PC-3 (cell line): ENCODE results near the gene PCDHGB6. TPM values are rescaled to one million over a fixed set of nuclear protein-coding genes. Genes with fewer than 3 reads are reported as not detected.
"Not testable (repeated sequence)": the region's sequence is repeated elsewhere in the genome, so short reads cannot be mapped to it uniquely, and the experiment has no call there.

Experiments used
- ATAC-seq: fragments of 200-7000 bp; cut with Tn5 transposase; 2 replicates; pipeline ENCODE4 v1.9.1; 2020; ENCODE audit warnings: mild to moderate bottlenecking, moderate library complexity
- BruUV-seq: library from RNA; stranded (reverse); fragments of 400-500 nt; replicated peaks from 2 replicates; lab custom pipeline; 2021; lab: Mats Ljungman, UMichigan
- CTCF ChIA-PET: fragments of 300-600 bp; sonication (Branson Sonifier 250); formaldehyde crosslinking; loops from one replicate; lab custom pipeline; 2022; ENCODE audit warnings: antibody characterized with exemption; lab: Charles Lee
- POLR2A ChIA-PET: fragments of 300-600 bp; sonication (Branson Sonifier 250); formaldehyde crosslinking; loops from one replicate; lab custom pipeline; 2022; ENCODE audit warnings: antibody characterized with exemption; ENCODE audit not compliant: unreplicated experiment; lab: Charles Lee
- DNase-seq: peaks from one replicate; pipeline ENCODE4 v3.0.0-alpha.2; 2015
- H2AFZ ChIP-seq: fragments of 300-600 bp; sonication (generic); 2 replicates; pipeline ENCODE4 v1.6.0; 2016; ENCODE audit warnings: antibody characterized with exemption, low read length
- H3F3A ChIP-seq: fragments of 300-600 bp; sonication (generic); one replicate; pipeline ENCODE4 v1.6.0; 2017; ENCODE audit warnings: antibody characterized with exemption, low read length, control low read depth, mild to moderate bottlenecking; ENCODE audit not compliant: unreplicated experiment
- H3K27ac ChIP-seq: fragments of 300-600 bp; sonication (generic); 2 replicates; pipeline ENCODE4 v1.5.1; 2016; ENCODE audit warnings: mild to moderate bottlenecking, low read length
- H3K27me3 ChIP-seq: fragments of 300-600 bp; sonication (generic); 2 replicates; pipeline ENCODE4 v1.6.1; 2016; ENCODE audit warnings: low read length, mixed read lengths
- H3K36me3 ChIP-seq: fragments of 300-600 bp; sonication (generic); 2 replicates; pipeline ENCODE4 v1.6.1; 2016; ENCODE audit warnings: low read depth, mixed run types, low read length, mixed read lengths
- H3K4me1 ChIP-seq: fragments of 300-600 bp; sonication (generic); 2 replicates; pipeline ENCODE4 v1.5.1; 2016; ENCODE audit warnings: low read length; ENCODE audit not compliant: insufficient read depth
- H3K4me2 ChIP-seq: fragments of 300-600 bp; sonication (generic); 2 replicates; pipeline ENCODE4 v1.6.0; 2016; ENCODE audit warnings: low read length
- H3K4me3 ChIP-seq: fragments of 300-600 bp; sonication (generic); 2 replicates; pipeline ENCODE4 v1.5.1; 2016; ENCODE audit warnings: mild to moderate bottlenecking, low read length, mixed read lengths
- H3K79me2 ChIP-seq: fragments of 300-600 bp; sonication (generic); 2 replicates; pipeline ENCODE4 v1.6.1; 2017; ENCODE audit warnings: low read length, mixed read lengths
- H3K9ac ChIP-seq: fragments of 300-600 bp; sonication (generic); 2 replicates; pipeline ENCODE4 v1.6.0; 2016; ENCODE audit warnings: mild to moderate bottlenecking, low read length
- H3K9me2 ChIP-seq: fragments of 300-600 bp; sonication (generic); replicated peaks from 2 replicates; pipeline ENCODE4 v1.6.1; 2016; ENCODE audit warnings: mixed run types, low read length, mixed read lengths
- H3K9me3 ChIP-seq: fragments of 300-600 bp; sonication (generic); 2 replicates; pipeline ENCODE4 v1.6.1; 2016; ENCODE audit warnings: low read length, mixed read lengths
- H4K20me1 ChIP-seq: fragments of 300-600 bp; sonication (generic); 2 replicates; pipeline ENCODE4 v1.6.1; 2016; ENCODE audit warnings: low read length, mixed read lengths
- EZH2 ChIP-seq: fragments of 300-600 bp; sonication (generic); IDR thresholded peaks from one replicate; pipeline ENCODE4 v1.6.1; 2017; ENCODE audit warnings: antibody characterized with exemption, mild to moderate bottlenecking, low read length; ENCODE audit not compliant: unreplicated experiment
- EZH2phosphoT487 ChIP-seq: fragments of 300-600 bp; sonication (generic); IDR thresholded peaks from 2 replicates; pipeline ENCODE4 v1.6.1; 2018; ENCODE audit warnings: mild to moderate bottlenecking, antibody characterized with exemption, low read length, borderline replicate concordance
- intact Hi-C: fragments of 100-400 bp; cut with micrococcal nuclease; formaldehyde crosslinking; loops from 2 replicates; pipeline ENCODE4 v1.9.0; 2023
- total RNA-seq: library from RNA; depleted of rRNA; stranded (reverse); fragments of >200 nt; gene quantifications from 2 replicates; pipeline ENCODE4 v1.2.3, GENCODE V29; 2014
- TF ChIP-seq, protein P1 (sequence below): fragments of 300-600 bp; sonication (generic); conservative IDR thresholded peaks from 2 replicates; pipeline ENCODE4 v1.5.1; 2017; ENCODE audit warnings: antibody characterized with exemption, low read depth, mild to moderate bottlenecking, low read length

The PCDHGB6 gene
- total RNA-seq, 1 experiment from 2014 or later: 1.1 TPM

DNA sequence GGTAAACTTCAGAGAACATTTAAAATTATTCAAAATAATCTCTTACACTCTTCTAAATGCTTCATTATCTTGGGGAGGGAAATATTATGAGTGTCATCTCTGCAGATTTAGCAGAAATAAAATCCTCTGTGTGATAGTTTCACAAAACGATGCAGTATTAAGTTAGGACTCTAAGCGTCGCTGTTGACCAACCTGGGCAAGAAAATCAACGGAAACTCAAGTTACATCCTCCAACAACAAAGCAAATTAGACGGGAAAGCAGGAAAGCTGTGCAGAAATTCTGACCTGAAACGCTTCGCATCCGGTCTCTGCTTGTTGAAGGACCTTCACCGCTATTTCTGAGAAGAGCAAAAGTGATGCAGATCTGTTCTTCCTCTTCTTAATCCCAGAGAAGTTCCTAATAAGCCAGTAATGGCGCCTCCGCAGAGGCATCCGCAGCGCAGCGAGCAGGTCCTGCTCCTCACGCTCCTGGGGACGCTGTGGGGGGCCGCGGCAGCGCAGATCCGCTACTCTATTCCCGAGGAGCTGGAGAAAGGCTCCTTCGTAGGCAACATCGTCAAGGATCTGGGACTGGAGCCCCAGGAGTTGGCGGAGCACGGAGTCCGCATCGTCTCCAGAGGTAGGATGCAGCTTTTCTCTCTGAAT is 34.0 kb upstream of the PCDHGB6 start, which contains the start of gene PCDHGA6:
TSS of gene PCDHGA6 (plus strand) at position 219 of the 645 bp plus-strand sequence. CDS start at position 412, 193 bp downstream.
- CTCF ChIA-PET: no interaction called here
- Histone ChIP-seq H3F3A (no peaks in the 10 kb centered on the region), H4K20me1 (no peaks in the 10 kb centered on the region), H3K9me2 (no peaks in the 10 kb centered on the region), H3K27me3 (no peaks in the 10 kb centered on the region), H3K27ac (no peak within 1 kb of the TSS), H3K9ac (no peak within 1 kb of the TSS), H2AFZ (no peak within 1 kb of the TSS), H3K4me3 (no peak within 1 kb of the TSS), H3K4me2 (no peak within 1 kb of the TSS), H3K9me3 (no peaks in the 10 kb centered on the region), H3K79me2 (no peaks in the 10 kb centered on the region), H3K4me1 (no peaks in the 10 kb centered on the region), H3K36me3 (no peaks in the 10 kb centered on the region)
- POLR2A ChIA-PET: no interaction called here
- intact Hi-C loops: no loop called here
- TF ChIP-seq EZH2 (no peak), EZH2phosphoT487 (no peak)
- TF ChIP-seq, protein P1, sequence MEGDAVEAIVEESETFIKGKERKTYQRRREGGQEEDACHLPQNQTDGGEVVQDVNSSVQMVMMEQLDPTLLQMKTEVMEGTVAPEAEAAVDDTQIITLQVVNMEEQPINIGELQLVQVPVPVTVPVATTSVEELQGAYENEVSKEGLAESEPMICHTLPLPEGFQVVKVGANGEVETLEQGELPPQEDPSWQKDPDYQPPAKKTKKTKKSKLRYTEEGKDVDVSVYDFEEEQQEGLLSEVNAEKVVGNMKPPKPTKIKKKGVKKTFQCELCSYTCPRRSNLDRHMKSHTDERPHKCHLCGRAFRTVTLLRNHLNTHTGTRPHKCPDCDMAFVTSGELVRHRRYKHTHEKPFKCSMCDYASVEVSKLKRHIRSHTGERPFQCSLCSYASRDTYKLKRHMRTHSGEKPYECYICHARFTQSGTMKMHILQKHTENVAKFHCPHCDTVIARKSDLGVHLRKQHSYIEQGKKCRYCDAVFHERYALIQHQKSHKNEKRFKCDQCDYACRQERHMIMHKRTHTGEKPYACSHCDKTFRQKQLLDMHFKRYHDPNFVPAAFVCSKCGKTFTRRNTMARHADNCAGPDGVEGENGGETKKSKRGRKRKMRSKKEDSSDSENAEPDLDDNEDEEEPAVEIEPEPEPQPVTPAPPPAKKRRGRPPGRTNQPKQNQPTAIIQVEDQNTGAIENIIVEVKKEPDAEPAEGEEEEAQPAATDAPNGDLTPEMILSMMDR: no peak
- no TSS peak for BruUV-seq
- ATAC-seq: no peak
- no peak for DNase-seq

DNA sequence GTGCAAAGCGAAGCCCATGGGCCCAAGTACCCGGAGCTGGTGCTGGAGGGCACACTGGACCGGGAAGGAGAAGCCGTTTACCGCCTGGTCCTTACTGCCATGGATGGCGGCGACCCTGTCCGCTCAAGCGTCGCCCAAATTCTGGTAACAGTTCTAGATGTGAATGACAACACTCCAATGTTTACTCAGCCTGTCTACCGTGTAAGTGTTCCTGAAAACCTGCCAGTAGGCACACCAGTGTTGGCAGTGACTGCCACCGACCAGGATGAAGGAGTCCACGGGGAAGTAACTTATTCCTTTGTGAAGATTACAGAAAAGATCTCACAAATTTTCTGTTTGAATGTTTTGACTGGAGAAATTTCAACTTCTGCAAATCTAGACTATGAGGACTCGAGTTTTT is 33.2 kb upstream of the PCDHGB6 start:
- no peaks in the 10 kb centered on the region for H4K20me1 ChIP-seq
- BruUV-seq: no TSS peak
- H3K79me2 ChIP-seq: no peaks in the 10 kb centered on the region
- H3K9me3 ChIP-seq: 0 out of 2 replicates have a peak, but pooled peaks cover 3% of the 10 kb centered on the region
- H3K9me2 ChIP-seq: no peaks in the 10 kb centered on the region
- ChIA-PET POLR2A (no interaction called here), CTCF (no interaction called here)
- DNase-seq (no peak), ATAC-seq (no peak)
- no peak overlapping the region for H2AFZ ChIP-seq
- H3K4me1 ChIP-seq: no peaks in the 10 kb centered on the region
- no peaks in the 10 kb centered on the region for H3K36me3 ChIP-seq
- no peak overlapping the region for H3K4me3 ChIP-seq
- no peak overlapping the region for H3K27ac ChIP-seq
- no peaks in the 10 kb centered on the region for H3K27me3 ChIP-seq
- intact Hi-C loops: no loop called here
- H3F3A ChIP-seq: no peaks in the 10 kb centered on the region
- H3K9ac ChIP-seq: no peak overlapping the region
- no peak overlapping the region for H3K4me2 ChIP-seq
- TF ChIP-seq EZH2phosphoT487 (no peak), EZH2 (no peak)
- TF ChIP-seq, protein P1: no peak

- POLR2A ChIA-PET, DNase-seq, CTCF ChIA-PET, H3K4me3 ChIP-seq, H3K79me2 ChIP-seq, H3K4me1 ChIP-seq, ATAC-seq, H4K20me1 ChIP-seq, H3K9me3 ChIP-seq, intact Hi-C loops, H3F3A ChIP-seq, H2AFZ ChIP-seq, H3K9ac ChIP-seq, BruUV-seq, H3K4me2 ChIP-seq, H3K27ac ChIP-seq, H3K27me3 ChIP-seq, H3K9me2 ChIP-seq, H3K36me3 ChIP-seq: not testable (repeated sequence)
Observed at GRCh38 chr5:141375444-141376155, 32.2 kb upstream of the PCDHGB6 start.
